HG03432 (cell line): ENCODE data around the gene GSS.
A peak's percentile ranks its signal among the peaks of the same experiment; 100 is the strongest.

Experiments used
- ATAC-seq: cut with Tn5 transposase; IDR thresholded peaks from one replicate; pipeline ENCODE4 v1.9.1; 2021; ENCODE audit warnings: mild to moderate bottlenecking, moderate library complexity; ENCODE audit not compliant: unreplicated experiment

Gene GSS

GRCh38 chr20:34955231-34956040 lies at the start of gene GSS, which contains the start of gene MYH7B:
Gene GSS, minus strand, starts transcription at chr20:34955806. Its CDS starts 3,954 bp downstream, at chr20:34951852.
Gene MYH7B, plus strand, starts transcription at chr20:34955868. Its CDS starts 22,138 bp downstream, at chr20:34978006.
- ATAC-seq: peak; percentile 88

DNA sequence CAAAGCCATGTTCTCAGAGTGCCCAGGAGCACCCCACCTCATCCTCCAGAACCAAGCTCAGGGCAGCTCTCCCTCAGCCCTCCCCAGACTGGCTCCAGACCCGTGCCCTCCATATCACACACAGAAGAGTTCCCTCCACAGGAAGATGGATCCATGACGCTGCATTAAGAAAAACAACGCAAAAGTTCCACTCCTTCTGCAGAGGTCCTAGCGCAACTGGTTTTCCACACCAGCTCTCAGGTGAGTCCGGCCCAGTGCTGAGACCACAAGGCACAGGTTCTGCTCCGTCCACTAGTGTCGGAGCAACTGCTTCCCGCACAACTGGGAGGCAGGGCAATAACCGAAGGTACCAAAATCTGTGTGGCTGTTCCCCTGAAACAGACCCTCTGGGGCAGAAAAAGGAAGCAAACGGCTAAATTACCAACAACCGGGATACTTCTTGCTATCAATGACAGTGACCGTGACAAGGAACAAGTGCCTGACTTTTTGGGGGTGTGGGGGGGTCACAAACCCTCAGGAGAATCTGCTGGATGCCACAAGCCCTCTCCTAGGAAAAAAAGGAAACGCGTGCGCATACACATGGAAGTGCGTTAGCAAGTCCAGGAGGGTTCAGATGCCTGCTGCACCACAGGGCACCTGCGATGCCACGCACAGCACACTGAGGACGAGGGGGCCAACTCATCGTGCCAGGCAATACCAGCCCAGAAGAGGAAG lies 49.3 kb upstream of the GSS start:
- ATAC-seq: no peak

- no peak for ATAC-seq
Observed at GRCh38 chr20:35004051-35004725, 48.6 kb upstream of the GSS start.

GRCh38 chr20:35003211-35004031 lies 47.8 kb upstream of the GSS start:
- no peak for ATAC-seq

DNA sequence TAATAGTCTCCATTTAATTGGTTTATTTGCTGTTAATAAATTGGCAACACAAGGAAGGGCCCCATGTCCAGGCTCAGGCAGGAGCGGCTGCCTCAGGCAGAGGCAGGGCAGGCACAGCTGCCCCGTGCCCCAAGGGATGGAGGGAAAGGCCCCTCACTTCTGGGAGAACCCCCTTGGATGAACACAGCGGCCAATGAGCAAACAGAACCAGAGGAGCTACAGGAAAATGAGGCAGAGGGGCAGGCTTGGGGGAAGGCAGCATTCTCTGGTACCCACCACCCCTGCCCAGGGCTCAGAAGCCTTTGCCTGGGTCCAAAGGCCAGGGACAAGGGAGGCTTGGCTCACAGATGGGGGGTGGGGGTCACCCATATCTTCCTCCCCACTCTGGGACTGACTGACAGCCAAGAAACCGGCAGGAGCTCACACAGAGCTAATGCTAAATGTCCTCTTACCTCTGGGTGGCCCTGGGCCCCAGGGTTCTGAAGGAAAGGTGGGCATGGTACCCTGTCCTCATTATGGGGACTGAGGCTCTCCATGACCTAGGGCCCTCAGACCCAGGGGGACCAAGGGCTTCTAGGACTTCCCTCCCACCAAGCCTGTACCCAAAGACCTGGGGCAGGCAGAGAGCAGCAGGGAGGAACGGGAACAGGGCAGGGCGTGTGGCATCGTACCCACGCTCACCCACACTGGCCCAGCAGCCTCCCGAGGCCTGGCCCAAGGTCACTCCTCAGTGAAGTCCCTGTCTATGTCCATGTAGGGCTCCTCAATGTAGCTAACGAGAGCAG lies 47.0 kb upstream of the GSS start:
- ATAC-seq: no peak

GRCh38 chr20:35001596-35002362 lies 46.2 kb upstream of the GSS start:
- ATAC-seq: no peak

GRCh38 chr20:35000922-35001595 lies 45.5 kb upstream of the GSS start:
- no peak for ATAC-seq

GRCh38 chr20:35000311-35000921 lies 44.8 kb upstream of the GSS start:
- no peak for ATAC-seq

GRCh38 chr20:34999782-35000181 lies 44.2 kb upstream of the GSS start:
- no peak for ATAC-seq

GRCh38 chr20:34999021-34999451 lies 43.4 kb upstream of the GSS start:
- no peak for ATAC-seq

DNA sequence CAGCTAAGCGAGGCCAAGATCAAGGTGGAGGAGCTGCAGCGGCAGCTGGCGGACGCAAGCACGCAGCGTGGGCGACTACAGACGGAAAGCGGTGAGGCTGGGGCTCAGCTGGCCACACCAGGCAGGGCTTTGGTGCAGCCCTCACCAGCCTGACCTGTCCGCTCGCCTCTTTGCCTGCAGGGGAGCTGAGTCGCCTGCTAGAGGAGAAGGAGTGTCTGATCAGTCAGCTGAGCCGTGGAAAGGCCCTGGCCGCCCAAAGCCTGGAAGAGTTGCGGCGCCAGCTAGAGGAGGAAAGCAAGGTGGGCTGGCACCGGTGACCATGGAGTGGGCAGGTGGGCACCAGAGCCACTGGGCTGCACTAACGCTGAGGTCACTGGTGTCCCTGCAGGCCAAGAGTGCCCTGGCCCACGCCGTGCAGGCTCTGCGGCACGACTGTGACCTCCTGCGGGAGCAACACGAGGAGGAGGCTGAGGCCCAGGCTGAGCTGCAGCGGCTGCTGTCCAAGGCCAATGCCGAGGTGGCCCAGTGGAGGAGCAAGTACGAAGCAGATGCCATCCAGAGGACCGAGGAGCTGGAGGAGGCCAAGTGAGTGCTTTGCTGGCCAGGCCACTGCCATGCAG lies 42.8 kb upstream of the GSS start:
- no peak for ATAC-seq

DNA sequence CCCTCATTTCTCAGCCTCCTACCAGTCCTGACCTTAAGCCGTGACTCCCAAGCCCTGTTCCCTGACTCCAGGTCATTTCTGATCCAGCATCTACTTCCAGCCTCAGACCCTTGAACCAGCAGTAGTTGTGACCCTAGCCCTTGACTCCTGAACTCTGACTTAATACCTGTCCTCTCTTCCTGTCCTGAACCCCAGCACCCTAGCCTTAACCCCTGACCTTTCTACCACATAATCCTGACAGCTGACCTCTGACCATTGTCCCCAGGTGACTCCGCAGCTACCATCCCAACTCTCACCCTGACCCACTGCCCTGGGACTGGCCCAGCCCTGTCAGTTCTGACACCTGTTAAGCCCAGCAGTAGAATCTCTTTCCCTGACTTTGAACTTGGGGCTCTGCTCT lies 42.2 kb upstream of the GSS start:
- ATAC-seq: no peak

DNA sequence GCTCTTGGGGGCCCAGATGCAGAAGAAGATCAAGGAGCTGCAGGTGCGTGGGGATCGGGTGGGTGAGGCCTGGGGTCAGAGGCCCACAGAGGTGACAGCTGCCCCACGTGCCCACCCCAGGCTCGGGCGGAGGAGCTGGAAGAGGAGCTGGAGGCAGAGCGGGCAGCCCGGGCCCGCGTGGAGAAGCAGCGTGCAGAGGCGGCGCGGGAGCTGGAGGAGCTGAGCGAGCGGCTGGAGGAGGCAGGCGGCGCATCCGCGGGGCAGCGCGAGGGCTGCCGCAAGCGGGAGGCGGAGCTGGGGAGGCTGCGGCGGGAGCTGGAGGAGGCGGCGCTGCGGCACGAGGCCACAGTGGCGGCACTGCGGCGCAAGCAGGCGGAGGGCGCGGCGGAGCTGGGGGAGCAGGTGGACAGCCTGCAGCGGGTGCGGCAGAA lies 41.5 kb upstream of the GSS start:
- ATAC-seq: no peak

DNA sequence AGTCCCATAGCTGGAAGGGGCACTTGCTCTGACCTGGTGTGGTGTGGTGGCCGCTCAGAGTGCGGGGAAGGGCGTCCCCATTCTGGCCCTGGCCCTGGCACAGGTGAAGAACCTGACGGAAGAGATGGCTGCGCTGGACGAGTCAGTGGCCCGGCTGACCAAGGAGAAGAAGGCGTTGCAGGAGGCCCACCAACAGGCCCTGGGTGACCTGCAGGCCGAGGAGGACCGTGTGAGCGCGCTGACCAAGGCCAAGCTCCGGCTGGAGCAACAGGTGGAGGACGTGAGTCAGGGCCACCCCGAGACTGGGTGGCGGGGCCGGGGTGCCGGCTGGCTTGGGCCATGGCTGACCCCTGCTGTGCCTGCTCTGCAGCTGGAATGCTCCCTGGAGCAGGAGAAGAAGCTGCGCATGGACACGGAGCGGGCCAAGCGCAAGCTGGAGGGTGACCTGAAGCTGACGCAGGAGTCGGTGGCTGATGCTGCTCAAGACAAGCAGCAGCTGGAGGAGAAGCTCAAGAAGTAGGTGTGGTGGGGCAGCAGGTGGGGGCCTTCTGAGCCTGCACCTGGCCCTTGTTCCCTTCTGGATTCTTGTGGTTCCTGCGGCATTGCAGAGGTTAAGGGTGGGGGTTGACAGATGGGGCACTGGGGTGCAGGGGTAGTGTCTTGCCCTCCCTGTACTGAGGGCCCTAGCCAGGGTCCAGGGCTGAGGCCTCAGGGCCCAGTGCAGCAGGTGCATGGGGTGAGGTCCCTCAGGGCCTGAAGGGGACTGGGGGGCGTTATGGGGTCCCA lies 40.8 kb upstream of the GSS start:
- ATAC-seq: no peak

GRCh38 chr20:34995696-34996095 lies 40.1 kb upstream of the GSS start:
- ATAC-seq: no peak

GRCh38 chr20:34995192-34995591 lies 39.6 kb upstream of the GSS start:
- ATAC-seq: no peak
